ENCODE data around the gene TMEM59L.

The TMEM59L gene

DNA sequence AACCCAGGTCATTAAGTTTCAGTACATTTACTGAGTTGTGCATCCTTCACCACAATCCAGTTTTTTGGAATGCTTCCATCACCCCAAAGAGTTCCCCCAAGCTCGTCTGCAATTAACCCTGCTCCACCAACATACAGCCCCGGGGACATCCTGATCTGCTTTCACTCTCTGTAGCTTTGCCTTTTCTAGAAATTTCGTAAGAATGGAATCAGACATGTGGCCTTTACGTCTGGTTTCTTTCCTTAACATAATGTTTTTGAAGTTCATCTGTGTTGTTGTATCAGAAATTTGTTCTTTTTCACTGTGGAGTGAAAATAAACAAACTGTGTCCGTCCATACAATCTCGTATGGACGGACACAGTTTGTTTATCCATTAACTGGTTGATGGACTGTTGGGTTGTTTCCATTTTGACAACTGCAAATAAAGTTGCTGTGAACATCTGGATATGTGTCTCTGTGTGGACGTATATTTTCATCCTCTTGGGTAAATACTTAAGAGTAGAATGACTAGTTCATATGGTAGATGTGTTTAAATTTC lies 27.1 kb downstream of the TMEM59L start:
- DNase-seq = no peak

DNA sequence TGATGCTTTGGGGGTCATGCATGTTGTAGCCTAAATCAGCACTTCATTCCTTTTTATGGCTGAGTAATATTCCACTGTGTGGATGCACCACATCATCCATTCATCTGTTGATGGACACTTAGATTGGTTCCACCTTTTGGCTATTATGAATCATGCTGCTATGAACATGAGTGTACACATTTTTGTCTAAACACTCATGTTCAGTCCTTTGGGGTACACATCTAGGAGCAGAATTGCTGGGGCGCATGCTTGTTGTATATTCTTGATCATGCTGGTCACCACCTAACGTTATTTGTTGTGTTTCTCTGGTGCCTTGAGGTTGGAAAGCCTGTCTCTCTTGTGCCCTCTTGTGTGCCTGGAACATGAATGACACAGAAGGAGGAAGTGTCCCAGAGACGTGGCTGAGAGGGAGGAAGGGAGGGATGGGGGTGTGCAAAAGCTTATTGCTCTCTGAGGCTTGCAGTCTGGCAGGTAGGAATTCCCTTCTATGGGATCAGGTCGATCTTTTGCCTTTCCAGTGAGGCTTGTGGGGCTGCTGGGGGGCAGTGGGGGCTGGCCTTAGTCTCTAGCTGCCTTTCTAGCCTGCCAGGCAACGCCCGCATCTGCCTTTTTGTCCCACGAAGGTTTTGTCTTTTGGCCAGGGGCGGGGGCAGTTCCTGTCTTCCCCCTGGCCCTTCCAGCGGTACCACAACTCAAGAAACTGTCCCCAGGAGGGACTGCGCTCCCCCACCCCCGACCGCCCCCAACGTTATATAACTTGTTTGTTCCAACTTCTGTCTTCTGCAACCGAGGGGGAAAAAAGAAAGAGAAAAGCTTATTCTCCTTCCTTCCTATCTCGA lies 31.7 kb downstream of the TMEM59L start:
- no peak for DNase-seq

DNA sequence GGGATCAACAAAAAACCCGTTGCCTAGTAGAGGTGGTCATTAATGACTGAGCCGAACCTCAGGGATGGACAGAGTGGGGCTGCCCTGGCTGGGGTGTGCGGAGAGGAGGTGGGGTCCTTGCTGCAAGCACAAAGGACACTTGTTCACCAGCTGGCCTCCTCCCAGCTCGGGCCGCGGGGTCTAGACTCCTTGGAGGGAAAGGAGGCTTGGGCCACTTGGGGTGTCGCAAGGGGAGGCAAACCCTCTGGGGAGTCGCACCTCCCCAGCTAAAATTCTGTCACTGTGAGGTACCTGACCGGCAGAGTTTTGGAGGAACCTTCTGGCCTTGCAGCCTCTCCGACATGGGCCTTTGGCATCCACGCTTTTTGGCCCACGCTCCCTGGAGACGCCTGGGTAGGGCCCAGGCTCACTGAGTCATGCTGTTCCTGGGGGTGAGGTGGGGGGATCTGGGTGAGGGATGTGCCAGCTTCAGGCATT lies 32.4 kb downstream of the TMEM59L start:
- DNase-seq = no peak

DNA sequence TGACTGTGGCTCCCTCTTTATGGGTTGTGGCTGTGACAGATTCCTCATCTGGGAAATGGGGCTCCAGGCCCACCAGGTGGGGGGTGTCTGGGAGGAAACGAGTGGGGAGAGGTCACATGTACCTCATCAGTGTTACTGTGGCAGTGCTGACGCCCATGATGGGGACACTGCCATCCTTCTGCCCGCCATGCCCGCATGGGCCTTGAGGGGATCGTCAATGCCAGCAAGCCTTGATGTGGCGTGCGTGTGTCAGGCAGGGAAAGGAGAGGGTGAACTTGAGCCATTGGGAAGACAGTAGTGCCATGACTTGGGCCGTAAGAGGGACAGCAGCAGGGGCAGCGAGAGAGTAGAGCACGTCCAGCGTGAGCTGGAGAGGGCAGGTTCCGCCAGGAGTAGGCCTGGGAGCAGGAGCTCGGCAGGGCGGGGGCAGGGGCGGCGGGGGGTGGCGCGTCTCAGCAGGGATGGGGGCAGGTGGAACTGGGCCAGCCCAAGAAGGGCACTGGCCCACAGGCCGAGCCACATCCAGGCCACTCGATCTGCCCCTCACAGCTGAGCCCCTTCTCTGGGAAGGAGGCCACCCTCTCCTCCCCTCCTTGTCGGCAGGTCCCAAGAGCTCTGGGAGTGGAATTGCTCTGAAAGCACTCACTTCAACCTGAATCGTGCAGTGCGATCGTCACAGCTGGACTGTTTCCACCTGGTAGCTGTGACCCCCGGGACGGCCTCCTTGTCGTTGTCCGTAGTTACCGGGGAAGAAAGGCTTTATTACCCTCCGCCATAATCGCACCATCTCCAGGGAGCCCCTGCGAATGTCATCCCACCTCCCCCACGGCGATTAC lies 34.1 kb downstream of the TMEM59L start:
- DNase-seq = no peak

DNA sequence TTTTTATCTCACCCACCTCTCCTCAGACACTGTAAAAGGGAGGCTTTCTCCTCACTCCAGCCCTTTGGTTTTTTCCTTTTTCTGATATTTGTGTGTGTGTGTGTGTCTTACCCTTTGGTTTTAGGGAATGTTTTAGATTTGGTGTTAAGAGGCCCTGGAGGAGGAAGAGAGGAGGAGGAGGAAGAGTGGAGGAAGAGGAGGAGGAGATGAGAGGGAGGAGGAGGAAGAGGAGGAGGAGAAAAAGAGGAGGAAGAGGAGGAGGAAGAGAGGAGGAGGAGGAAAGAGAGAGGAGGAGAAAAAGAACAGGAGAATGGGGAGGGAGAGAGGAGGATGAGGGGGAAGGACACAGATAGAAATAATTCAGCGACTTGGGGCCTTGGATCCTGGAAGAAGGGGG lies 34.7 kb downstream of the TMEM59L start:
- no peak for DNase-seq

DNA sequence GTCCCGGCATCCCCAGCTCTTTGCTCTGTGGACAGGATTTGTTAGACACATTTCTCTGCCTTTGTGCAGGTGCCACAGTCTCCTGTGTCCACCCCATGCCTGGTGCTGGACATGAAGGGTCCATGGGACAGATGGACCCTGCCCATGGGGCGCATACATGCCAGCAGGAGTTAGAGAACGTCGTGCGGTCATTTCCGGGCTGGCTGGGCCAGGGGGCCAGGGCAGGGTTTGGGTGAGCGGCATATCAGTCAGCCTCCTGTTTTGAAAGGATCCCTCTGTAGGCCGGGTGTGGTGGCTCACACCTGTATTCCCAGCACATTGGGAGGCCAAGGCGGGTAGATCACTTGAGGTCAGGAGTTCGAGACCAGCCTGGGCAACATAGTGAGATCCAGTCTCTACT lies 35.1 kb downstream of the TMEM59L start:
- DNase-seq = no peak

DNA sequence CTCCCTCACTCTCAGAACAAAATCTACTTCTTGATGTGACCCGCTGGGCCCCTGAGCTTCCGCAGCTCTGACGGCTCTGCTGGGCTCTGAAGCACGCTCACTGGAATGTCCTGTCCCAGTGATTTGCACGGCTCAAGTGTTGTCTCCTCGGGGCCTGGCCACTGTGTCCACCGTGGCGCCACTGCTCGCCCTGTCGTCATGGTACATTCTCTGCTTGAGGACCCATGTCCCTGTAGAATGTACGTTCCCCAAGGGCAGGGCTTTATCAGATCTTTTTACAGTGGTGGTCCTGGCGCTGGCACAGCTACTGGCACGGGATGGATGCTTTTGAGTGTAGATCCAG lies 36.3 kb downstream of the TMEM59L start:
- no peak for DNase-seq

DNA sequence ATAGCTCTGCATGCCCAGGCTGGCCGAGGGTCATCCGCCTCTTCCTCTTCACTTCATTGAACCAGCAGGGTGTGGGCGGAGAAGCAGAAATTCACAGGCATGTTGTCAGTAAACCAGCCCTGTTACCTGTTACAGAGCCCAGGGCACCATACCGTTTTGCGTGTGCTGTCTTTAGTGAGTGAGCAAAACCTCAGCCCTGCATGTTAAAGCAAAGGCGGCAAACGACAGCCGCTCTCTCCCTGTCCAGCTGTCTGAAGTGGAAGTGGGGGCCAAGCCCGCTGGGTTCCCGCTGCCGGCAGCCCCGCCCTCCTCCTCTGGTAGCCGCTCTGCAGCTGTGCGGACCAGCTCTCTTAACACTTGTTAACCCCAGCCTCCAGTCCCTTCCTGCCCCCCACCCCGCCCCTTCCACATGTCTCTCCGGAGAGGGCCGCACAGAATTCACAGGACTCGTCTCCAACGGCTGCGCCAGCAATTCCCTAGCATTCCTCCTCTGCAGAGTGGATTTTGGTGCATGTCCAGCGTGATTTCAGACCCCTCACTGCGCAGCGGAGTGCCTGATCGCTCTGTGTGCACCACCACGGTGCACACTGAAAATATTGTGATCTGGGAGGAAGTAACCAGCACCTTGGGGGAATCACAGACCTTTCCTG lies 36.8 kb downstream of the TMEM59L start:
- DNase-seq = no peak

DNA sequence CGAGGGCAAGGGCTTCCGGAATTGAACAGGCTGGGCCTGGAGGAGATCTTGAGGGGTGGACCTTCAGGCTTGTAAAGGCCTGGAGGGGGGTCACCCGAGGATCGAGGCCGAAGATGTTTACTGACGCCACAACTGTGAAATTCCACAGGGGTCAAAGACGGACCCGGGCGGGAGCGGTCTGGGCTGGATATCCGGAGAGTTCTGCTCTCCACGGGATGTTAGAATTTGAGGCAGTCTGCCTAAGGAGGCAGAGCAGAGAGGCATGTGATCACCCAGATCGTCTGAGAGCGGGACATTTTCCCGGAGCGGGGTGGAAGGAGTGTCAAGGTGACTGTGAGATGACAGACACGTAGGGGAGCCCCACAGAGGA lies 37.3 kb downstream of the TMEM59L start:
- DNase-seq = no peak

DNA sequence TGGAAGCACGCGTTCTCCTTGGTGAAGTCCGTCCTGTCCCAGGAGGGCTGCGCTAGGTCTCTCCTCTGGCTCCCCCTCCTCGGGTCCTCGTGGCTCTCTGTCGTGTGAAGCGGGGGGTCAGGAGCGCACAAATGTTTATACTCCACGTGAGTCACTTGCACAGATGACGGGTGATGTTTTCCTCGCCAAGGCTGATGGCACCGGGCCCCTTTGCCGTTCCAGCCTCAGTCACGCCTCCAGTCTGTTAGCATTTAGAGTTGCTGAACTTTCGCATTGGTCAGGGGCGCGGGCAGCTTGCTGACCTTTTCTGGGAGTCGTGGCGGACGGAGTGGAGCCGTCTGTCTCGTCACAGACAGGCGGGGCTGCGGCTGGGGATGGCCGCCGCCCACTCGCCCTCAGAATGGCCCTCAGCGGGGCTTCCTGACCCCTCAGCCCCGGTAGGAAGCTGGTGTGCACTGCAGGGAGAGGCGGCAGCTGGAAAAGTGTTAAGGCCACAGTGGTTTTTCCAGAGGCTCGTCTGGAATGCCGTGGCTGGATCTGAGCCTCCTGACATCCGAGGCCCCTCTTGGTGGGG lies 37.9 kb downstream of the TMEM59L start:
- DNase-seq = no peak

DNA sequence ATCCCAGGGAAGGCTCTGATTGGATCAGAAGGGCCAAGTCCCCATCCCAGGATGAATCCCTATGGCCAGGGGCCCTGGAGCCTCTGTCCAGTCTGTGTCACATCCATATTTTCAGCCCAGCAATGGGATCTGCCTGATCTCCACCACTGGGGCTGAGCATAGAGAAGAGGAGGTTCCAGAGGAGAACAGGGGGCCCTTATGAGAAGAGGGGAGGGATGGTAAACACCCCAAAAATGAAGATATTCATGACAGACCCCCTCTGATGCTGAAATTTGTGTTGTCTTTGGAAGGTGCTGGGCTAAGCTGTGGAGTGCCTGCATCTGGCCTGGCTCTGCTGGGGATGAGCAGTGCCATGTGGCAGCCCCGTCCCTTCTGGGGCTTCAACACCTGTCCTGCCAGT lies 38.6 kb downstream of the TMEM59L start:
- DNase-seq = no peak

DNA sequence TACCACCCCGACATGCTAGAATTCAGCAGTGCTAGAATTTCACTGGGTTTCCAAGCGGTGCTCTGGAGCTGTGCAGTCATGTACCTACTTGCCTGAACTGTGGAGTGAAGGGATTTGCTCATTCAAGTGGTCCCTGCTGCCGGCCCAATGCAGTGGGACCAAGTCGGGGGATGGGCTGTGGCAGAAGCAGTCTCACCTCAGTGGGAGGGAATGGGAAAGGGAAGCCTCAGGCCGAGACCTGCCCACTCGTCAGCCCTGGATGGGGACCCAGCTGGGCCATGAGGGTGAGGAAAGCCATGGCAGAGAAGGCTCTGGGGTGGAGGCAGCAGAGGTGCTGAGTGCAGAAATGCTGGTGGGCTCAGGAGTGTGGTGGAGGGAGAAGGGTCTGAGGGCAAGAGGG lies 39.1 kb downstream of the TMEM59L start:
- no peak for DNase-seq

DNA sequence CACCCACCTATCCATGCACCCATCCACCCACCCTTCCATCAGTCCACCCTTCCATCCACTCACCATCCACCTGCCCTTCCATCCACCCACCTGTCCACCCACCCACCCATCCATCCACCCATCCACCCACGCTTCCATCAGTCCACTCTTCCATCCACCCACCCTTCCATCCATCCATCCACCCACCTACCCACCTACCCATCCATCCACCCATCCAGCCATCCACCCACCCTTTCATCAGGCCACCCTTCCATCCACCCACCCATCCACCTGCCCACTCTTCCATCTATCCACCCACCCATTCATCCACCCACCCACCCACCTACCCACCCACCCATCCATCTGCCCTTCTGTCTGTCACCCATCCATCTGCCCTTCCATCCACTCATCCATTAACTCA lies 41.2 kb downstream of the TMEM59L start:
- no peak for DNase-seq

DNA sequence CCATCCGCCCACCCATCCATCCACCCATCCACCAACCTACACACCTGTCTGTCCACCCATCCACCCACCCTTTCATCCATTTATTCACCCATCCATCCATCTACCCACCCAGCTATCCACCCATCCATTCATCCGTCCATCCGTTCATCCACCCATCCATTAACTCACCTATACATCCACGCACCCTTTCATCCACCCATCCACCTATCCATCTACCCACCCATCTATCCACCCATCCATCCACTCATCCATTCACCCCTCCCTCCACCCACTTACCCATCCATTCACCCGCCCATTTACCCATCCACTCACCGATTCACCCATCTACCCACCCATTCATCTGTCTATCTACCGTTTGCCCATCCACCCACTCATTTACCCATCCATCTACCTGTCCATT lies 41.8 kb downstream of the TMEM59L start:
- no peak for DNase-seq

DNA sequence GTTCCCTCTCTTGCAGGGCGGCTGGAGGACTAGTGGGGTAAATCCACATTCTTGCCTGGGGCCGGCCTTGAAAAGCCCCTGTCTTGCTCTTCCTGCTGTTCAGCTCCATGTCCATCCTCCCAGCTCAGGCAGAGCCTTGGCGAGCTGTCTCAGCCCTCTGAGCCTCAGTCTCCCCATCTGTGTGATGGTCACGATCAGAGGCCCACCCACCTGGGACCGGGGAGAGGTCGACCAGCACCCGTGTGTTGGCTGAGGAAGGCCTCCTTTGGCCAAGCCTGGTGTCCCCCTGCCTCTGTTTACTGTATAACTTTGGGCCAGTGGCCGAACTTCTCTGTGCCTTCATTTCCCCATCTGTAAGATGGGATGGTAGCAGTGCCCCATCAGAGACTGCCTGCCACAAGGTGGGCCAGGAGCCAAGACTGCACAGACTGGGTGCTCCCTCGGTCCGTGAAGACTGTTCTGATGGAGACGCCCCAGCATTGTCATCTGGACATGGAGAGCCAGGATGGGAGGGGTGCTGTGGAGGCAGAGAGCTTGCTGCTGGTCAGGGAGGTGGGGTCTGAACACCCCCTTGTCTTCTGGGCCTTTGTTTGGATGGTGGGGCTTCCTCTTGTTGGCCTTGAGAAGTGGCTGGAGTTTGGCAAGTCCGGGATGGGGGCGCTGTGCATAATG lies 42.6 kb downstream of the TMEM59L start:
- DNase-seq = no peak

DNA sequence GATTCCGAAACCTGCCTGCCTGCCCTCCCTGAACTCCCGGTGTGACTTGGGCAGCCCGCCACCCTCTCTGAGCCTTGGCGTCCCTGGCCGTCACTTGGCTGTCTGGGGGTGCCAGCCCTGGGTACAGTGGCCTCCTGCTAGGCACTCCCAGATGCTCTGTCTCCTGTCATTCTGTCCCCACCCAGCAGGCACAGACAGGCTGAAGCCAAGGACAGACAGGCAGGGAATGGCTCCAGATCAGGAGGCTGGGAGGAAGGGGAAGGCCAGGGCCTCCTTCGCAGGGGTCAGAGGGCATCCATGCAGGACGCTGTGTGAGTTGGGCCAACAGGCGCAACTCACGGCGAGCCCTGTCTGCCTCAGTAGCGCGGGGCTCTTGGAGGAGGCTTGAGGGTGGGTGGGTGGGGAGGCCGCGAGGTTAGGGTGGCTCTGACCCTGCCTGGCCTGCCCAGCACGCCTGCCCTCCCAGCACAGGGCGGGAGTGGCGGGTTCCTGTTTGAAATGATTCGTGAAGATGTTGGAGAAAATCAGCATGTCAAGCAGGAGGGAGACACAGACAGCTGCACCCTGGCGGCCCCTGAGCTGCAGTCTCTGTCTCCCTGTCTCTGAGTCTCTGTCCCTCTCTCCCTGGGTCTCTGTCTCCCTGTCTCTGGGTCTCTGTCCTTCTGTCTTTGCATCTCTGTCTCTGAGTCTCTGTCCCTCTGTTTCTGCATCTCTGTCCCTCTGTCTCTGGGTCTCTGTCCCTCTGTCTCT lies 43.8 kb downstream of the TMEM59L start:
- no peak for DNase-seq

DNA sequence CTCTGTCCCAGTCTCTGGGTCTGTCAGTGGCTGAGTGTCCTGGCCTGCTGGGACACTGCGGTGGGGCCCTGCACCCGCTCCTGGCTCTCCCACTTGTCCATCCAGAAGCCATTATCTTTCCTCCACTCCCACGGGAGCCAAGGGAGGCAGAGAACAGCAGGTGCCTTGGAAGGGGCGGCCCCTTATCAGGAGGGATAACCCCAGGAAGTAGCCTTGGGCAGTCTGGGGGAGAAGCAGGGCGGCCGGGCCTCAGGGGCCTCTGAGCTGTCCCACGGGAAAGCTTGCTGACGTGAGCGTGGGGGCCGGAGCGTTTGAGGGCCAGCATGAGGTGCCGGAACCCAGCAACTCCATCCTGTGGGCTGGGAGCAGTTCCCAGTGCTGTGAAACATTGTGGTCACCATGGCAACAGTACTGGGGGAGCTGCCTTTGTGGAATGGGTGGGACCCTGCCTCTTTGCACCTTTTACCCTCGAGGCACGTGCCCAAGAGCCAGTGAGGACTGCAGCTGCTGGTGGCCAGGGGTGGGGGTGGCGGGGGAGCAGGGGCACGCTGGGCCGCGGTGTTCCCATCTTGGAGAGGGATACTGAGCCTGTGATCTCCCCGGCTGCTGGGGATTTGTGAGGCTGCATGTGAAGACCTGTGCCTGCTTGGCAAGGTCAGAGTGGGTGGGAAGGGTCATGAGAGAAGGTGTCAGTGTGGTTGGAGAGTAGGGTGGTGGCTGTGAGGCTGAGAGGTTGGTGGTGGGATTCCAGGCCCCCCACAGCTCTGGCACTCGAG lies 45.1 kb downstream of the TMEM59L start:
- DNase-seq = no peak

DNA sequence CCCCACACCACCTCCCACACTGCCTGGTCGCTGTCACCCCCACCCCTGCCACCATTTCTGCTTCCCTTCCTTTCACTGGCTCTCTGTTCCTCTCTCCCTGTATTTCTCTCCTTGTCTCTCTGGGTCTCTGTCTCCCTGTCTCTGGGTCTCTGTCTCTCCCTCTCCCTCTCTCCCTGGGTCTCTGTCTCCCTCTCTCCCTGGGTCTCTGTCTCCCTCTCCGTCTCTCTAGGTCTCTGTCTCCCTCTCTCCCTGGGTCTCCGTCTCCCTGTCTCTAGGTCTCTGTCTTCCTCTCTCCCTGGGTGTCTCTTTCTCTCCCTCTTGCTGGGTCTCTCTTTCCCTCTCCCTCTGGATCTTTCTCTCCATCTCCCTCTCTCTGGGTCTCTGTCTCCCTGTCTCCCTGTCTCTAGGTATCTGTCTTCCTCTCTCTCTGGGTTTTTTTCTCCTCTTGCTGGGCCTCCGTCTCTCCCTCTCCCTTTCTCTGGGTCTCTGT lies 45.7 kb downstream of the TMEM59L start:
- no peak for DNase-seq

DNA sequence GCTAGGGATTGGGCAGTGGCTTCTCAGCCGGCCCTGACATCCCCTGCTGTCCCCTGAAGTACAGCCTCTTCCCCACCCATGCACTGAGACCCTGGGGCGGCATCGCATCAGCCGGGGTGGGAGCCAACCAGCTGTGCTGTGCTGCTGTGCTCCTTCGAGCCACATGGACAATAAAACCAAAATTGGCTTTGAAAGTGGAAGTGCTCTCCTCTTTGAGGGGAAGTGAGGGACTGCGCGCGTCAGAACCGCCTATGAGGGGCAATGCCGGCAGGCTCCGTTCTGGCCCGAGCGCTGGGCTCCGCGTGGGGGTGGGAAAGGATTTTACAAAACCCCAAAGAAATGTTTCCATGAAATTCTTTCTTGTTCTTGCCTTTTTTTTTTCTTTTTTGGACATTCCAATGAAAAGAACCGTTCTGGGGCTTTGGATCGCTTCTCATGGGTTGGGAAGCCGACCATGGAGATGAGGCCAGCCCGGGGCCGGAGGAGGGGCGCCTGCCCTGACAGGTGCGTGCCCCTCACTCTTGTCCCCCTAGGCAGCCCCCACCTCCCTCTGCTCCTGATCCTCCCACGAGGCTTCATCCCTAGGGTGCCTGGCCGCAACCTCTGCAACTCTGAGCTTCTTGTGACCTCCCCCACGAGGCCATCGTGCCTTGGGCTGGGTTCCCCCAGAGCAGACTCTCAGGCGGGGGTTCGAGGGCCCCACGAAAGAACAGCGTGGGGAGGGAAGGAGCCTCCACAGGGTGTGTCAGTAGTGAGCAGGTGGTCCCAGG lies 46.8 kb downstream of the TMEM59L start:
- no peak for DNase-seq
